H54 (cell line): ENCODE measurements around the gene MGAT4A.
A peak's percentile ranks its signal among the peaks of the same experiment; 100 is the strongest.
"Not testable (repeated sequence)": the region's sequence is repeated elsewhere in the genome, so short reads cannot be mapped to it uniquely, and the experiment has no call there.

Experiments used
- DNase-seq: peaks from one replicate; pipeline ENCODE4 v3.0.0; 2011; ENCODE audit warnings: low spot score, mixed read lengths; ENCODE audit not compliant: insufficient read length
- FAIRE-seq: peaks from 3 replicates; lab custom pipeline; 2011; peaks lifted over from hg19 to GRCh38; lab: Jason Lieb, UNC
- POLR2A ChIP-seq: IDR thresholded peaks from 2 replicates; pipeline ENCODE4 v1.6.1; 2011; ENCODE audit warnings: low read depth, mild to moderate bottlenecking, low read length

MGAT4A gene

GRCh38 chr2:98695255-98695654 is 35.7 kb downstream of the MGAT4A start:
- no peak for TF ChIP-seq POLR2A
- no peak for FAIRE-seq
- DNase-seq: no peak

- FAIRE-seq (no peak), DNase-seq (no peak)
- TF ChIP-seq POLR2A: no peak
Measured at GRCh38 chr2:98693477-98693876, 37.5 kb downstream of the MGAT4A start.

- no peak for FAIRE-seq
- TF ChIP-seq POLR2A: no peak
- DNase-seq: no peak
Measured at GRCh38 chr2:98692090-98693054, 38.6 kb downstream of the MGAT4A start.

GRCh38 chr2:98691303-98691702 is 39.6 kb downstream of the MGAT4A start:
- TF ChIP-seq POLR2A: no peak
- FAIRE-seq: no peak
- DNase-seq: no peak

DNA sequence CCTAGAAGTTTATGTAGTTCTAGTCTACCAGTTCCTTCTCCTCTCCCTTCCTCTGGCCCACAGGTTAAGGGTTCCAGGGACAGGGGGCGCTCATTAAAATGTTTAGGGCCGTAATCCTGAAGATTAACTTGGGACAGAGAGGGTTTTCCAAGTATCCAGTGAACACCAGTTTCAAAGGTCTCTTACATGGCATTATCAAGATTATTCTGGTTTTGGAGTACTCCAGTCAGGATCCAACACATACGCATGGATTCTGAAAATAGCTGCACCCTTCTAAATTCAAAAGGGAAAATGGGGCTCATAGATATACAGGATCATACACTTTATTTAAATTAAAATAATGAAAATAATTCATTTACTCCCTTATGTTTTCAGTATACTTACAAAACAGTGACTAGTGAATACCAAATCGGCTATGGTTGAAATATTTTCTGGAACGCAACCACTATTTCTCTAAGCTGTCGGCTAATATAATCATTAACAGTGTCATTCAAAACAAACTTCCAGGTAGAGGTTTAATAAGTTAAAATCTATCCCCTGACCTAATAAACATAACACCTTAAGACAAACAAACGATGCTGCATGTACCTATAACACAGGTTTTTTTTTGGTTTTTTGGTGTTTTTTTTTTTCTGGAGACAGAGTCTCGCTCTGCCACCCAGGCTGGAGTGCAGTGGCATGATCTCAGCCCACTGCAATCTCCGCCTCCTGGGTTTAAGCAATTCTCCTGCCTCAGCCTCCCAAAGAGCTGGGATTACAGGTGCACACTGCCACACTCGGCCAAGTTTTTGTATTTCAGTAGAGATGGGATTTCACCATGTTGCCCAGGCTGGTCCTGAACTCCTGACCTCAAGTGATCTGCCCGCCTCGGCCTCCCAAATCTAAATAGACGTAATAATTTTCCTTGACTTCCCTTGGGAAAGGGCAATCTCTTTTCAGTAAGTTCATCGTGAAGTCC is 44.7 kb downstream of the MGAT4A start:
- DNase-seq (no peak), FAIRE-seq (no peak)
- TF ChIP-seq POLR2A: no peak

DNA sequence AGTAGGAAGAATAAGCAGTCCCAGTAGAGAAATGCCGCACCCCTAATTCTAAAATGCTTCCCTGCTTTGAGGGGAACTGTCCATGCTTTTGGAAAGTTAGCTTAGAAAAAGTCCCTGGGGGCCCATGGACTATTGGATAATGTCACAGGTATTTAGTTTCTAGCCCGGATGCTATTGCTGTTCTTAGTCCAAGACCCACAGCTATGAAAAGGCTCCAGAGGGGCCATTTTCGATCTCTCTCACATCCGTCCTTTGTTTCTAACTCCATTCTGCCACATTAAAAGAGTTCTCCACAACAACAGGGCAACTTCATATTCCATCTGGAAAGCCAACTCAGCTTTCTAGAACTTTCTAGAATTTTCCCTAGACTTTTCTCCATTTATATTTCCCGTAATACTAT is 47.2 kb downstream of the MGAT4A start:
- FAIRE-seq (no peak), DNase-seq (no peak)
- TF ChIP-seq POLR2A: no peak

- DNase-seq: no peak
- no peak for TF ChIP-seq POLR2A
- no peak for FAIRE-seq
Measured at GRCh38 chr2:98676742-98677141, 54.2 kb downstream of the MGAT4A start.

GRCh38 chr2:98674233-98674964 is 56.5 kb downstream of the MGAT4A start:
- DNase-seq (no peak), FAIRE-seq (no peak)
- TF ChIP-seq POLR2A: no peak

- FAIRE-seq: no peak
- DNase-seq: no peak
- no peak for TF ChIP-seq POLR2A
Measured at GRCh38 chr2:98669675-98670074, 61.3 kb downstream of the MGAT4A start.

GRCh38 chr2:98665677-98666076 is 65.3 kb downstream of the MGAT4A start:
- DNase-seq (no peak), FAIRE-seq (no peak)
- TF ChIP-seq POLR2A: no peak

DNA sequence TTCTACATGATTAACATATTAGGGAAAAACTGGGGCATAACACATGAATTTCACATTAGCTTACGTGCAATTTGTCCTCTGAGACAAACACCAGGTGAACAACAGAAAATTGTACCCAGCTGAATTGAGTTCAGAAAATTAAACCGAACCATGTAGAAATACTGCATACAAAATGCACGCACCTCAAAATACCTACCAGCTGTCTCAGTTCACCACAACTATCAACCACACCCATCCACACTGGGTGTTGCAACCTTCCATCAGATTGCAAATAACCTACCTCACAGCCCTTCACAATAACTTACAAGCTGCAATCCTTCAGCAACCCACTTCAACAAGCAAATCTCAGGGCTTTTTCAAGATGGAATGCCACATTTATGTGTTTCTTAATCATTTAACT is 66.6 kb downstream of the MGAT4A start:
- DNase-seq: no peak
- FAIRE-seq: peak; percentile 27
- no peak for TF ChIP-seq POLR2A

DNA sequence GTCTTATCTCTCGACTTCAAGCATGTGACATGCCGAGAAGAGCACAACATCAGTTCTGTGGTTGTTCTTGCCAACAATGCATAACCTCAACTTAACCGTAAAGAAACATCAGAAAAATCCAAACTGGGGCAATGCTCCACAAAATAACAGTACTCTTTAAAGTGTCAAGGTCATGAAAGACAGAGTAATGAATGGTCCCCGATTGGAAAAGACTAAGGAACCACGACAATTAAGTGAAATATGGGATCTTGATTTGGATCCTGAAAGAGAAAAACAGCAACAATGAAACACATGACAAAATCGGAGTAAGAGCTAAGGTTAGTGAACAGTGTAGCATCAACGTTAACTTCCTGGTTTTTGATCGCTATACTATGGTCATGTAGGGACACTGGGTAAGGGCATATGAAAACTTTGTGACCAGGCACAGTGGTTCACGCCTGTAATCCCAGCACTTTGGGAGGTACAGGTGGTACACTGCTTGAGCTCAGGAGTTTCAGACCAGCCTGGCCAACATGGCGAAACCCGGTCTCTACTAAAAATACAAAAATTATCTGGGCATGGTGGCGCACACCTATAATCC is 67.3 kb downstream of the MGAT4A start:
- no peak for DNase-seq
- TF ChIP-seq POLR2A: no peak
- FAIRE-seq: no peak

DNA sequence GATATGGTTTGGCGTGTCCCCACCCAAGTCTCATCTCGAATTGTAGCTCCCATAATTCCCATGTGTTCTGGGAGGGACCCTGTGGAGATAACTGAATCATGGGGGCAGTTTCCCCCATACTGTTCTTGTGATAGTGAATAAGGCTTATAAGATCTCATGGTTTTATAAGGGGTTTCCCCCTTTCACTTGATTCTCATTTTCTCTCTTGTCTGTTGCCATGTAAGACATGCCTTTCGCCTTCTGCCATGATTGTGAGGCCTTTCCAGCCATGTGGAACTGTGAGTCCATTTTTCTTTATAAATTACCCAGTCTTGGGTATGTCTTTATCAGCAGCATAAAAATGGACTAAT is 71.5 kb downstream of the MGAT4A start:
- not testable (repeated sequence) for DNase-seq, FAIRE-seq
